ENCODE data around the gene GCLM.

DNA sequence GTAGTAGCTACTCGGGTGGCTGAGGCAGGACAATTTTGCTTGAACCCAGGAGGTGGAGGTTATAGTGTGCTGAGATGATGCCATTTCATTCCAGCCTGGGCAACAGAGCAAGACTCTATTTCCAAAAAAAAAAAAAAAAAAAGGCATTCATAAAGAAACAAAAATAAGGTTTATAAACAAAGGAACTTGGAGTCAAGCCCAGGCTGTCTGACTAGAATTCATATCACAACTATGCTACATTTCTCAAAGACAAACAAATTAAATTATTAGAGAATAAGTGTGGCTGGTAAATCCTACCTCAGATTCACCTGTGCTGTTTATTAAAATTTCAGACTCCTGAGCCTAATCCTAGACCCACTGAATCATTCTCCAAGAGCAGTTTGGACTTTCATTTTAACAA lies 4.2 kb downstream of the GCLM start:
- no peak for TF ChIP-seq CTCF (IDR thresholded peaks at IDR 0.05)
- no peak for TF ChIP-seq EZH2 (IDR thresholded peaks at IDR 0.05)
